Endothelial cell of umbilical vein (primary cell): ENCODE data around the gene FAM43A. TPM values are rescaled to one million over a fixed set of nuclear protein-coding genes. Genes with fewer than 3 reads are reported as not detected.

ENCODE experiments used
- BruUV-seq: library from RNA; stranded (reverse); fragments of 400-500 nt; replicated peaks from 2 replicates; lab custom pipeline; 2021; lab: Mats Ljungman, UMichigan
- CTCF ChIA-PET: fragments of 300-600, 350-600 bp; sonication (Branson Sonifier 250); formaldehyde crosslinking; loops from one replicate; lab custom pipeline; 2021; ENCODE audit warnings: antibody characterized with exemption, inconsistent platforms; lab: Charles Lee
- POLR2A ChIA-PET: fragments of 300-600, 350-600 bp; sonication (Branson Sonifier 250); formaldehyde crosslinking; loops from one replicate; lab custom pipeline; 2021; ENCODE audit warnings: antibody characterized with exemption, inconsistent platforms; lab: Charles Lee
- DNase-seq: peaks from one replicate; pipeline ENCODE4 v3.0.0-alpha.2; 2011; ENCODE audit warnings: low read depth, low spot score
- FAIRE-seq: peaks from 2 replicates; lab custom pipeline; 2011; peaks lifted over from hg19 to GRCh38; lab: Jason Lieb, UNC
- H2AFZ ChIP-seq: 2 replicates; pipeline ENCODE4 v1.6.0; 2012; ENCODE audit warnings: low read depth, low read length, control low read depth, inconsistent platforms
- H3K27ac ChIP-seq: 2 replicates; pipeline ENCODE4 v1.5.1; 2011; ENCODE audit warnings: low read depth, mild to moderate bottlenecking, control low read depth, low read length, moderate library complexity; ENCODE audit not compliant: insufficient read depth
- H3K27me3 ChIP-seq, 2 experiments: 2 replicates each; pipeline versions ENCODE4 v1.6.0 to v1.6.1; 2011; ENCODE audit warnings: low read length in 2 of 2, mixed read lengths in 1 of 2; ENCODE audit not compliant: control insufficient read depth in 2 of 2, insufficient read depth in 2 of 2
- H3K36me3 ChIP-seq, 2 experiments: 2 replicates in 1 of 2; 3 replicates in 1 of 2; pipeline ENCODE4 v1.5.1; 2011; ENCODE audit warnings: low read length in 2 of 2, mild to moderate bottlenecking in 1 of 2, moderate library complexity in 1 of 2; ENCODE audit not compliant: control insufficient read depth in 2 of 2, insufficient read depth in 2 of 2; ENCODE audit errors: extremely low read depth in 1 of 2
- H3K4me1 ChIP-seq: 3 replicates; pipeline ENCODE4 v1.5.1; 2011; ENCODE audit warnings: mild to moderate bottlenecking, low read length; ENCODE audit not compliant: control insufficient read depth, insufficient read depth; ENCODE audit errors: extremely low read depth
- H3K4me2 ChIP-seq: 2 replicates; pipeline ENCODE4 v1.6.1; 2011; ENCODE audit warnings: low read length, control low read depth, mixed read lengths; ENCODE audit not compliant: insufficient read depth
- H3K4me3 ChIP-seq, 3 experiments: fragments of 200-600 bp in 1 of 3; sonication (generic), shearing (Covaris generic) in 1 of 3; replicated peaks in 1 of 3; 2 replicates each; pipeline ENCODE4 v1.5.1; 2011 to 2016; ENCODE audit warnings: control low read depth in 3 of 3, low read length in 3 of 3, mild to moderate bottlenecking in 2 of 3, inconsistent platforms in 1 of 3, low read depth in 1 of 3, moderate library complexity in 1 of 3; ENCODE audit not compliant: insufficient read depth in 1 of 3
- H3K79me2 ChIP-seq: 2 replicates; pipeline ENCODE4 v1.6.0; 2012; ENCODE audit warnings: low read length, inconsistent platforms; ENCODE audit not compliant: control insufficient read depth, insufficient read depth
- H3K9ac ChIP-seq: replicated peaks from 2 replicates; pipeline ENCODE3; 2011; ENCODE audit warnings: low read length, control low read depth; ENCODE audit not compliant: insufficient read depth; ENCODE audit errors: extremely low read depth
- H3K9me1 ChIP-seq: replicated peaks from 3 replicates; pipeline ENCODE4 v1.6.0; 2011; ENCODE audit warnings: mild to moderate bottlenecking, low read length; ENCODE audit not compliant: control insufficient read depth, insufficient read depth; ENCODE audit errors: extremely low read depth
- H3K9me3 ChIP-seq: replicated peaks from 2 replicates; pipeline ENCODE4 v1.5.1; 2012; ENCODE audit warnings: low read length, inconsistent platforms; ENCODE audit not compliant: control insufficient read depth, insufficient read depth
- H4K20me1 ChIP-seq: replicated peaks from 2 replicates; pipeline ENCODE3; 2011; ENCODE audit warnings: mild to moderate bottlenecking, low read length; ENCODE audit not compliant: control insufficient read depth, insufficient read depth; ENCODE audit errors: extremely low read depth
- CTCF ChIP-seq, 2 donors: IDR thresholded peaks; 1 replicate in 1 of 2; 2 replicates in 1 of 2; pipeline ENCODE4 v1.5.1; 2011; ENCODE audit warnings: low read length in 2 of 2, mild to moderate bottlenecking in 2 of 2, moderate library complexity in 2 of 2, control low read depth in 1 of 2, inconsistent platforms in 1 of 2, low read depth in 1 of 2; ENCODE audit not compliant: insufficient read depth in 1 of 2; ENCODE audit errors: extremely low read depth in 1 of 2
- EZH2 ChIP-seq: IDR thresholded peaks from 2 replicates; pipeline ENCODE4 v1.6.1; 2012; ENCODE audit warnings: borderline replicate concordance, low read depth, mild to moderate bottlenecking, moderate library complexity, low read length, inconsistent platforms; ENCODE audit not compliant: severe bottlenecking
- FOS ChIP-seq: IDR thresholded peaks from 2 replicates; pipeline ENCODE4 v1.6.1; 2011; ENCODE audit warnings: mild to moderate bottlenecking, low read length, moderate library complexity, borderline replicate concordance; ENCODE audit not compliant: insufficient read depth
- GATA2 ChIP-seq: IDR thresholded peaks from 2 replicates; pipeline ENCODE4 v1.7.0; 2011; ENCODE audit warnings: low read depth, mild to moderate bottlenecking, moderate library complexity, mixed read lengths, low read length; ENCODE audit not compliant: insufficient read length, insufficient read depth
- JUN ChIP-seq: IDR thresholded peaks from 2 replicates; pipeline ENCODE4 v1.6.1; 2011; ENCODE audit warnings: borderline replicate concordance, low read depth; ENCODE audit not compliant: insufficient read length, insufficient read depth
- MAX ChIP-seq: IDR thresholded peaks from 2 replicates; pipeline ENCODE4 v1.6.1; 2011; ENCODE audit not compliant: insufficient read depth, insufficient read length
- MYC ChIP-seq: IDR thresholded peaks from one replicate; pipeline ENCODE4 v1.6.1; 2011; ENCODE audit warnings: mild to moderate bottlenecking, low read depth, low read length
- POLR2A ChIP-seq: IDR thresholded peaks from 2 replicates; pipeline ENCODE4 v1.6.1; 2012; ENCODE audit warnings: low read depth, mild to moderate bottlenecking, control low read depth, low read length
- dilution Hi-C: fragments of 300-500 bp; cut with MboI; formaldehyde crosslinking; loops from one replicate; pipeline ENCODE4 v1.15.0; 2019; ENCODE audit warnings: low sequenced_read_pairs; ENCODE audit not compliant: extremely low pct_ligation_motif_present
- intact Hi-C: fragments of 100-400 bp; cut with micrococcal nuclease; formaldehyde crosslinking; loops from one replicate; pipeline ENCODE4 v1.10.0; 2022
- polyA plus RNA-seq, 4 experiments: library from polyadenylated mRNA; depleted of rRNA in 3 of 4; stranded (reverse) in 3 of 4; unstranded in 1 of 4; fragments of >200 nt; gene quantifications; 2 replicates each; pipeline versions ENCODE4 v1.2.1 to v1.2.3, GENCODE V29; 2011 to 2012; ENCODE audit warnings: missing spikeins in 1 of 4
- total RNA-seq: library from RNA; stranded (reverse); gene quantifications from 2 replicates; pipeline ENCODE4 v1.2.3, GENCODE V29; 2021

FAM43A gene
- total and polyA plus RNA-seq, 2 donors (not counting 3 experiments of a cell fraction or from before 2014, with no cell fraction given): 244 to 307 TPM

- Histone ChIP-seq H3K9me1 (no peaks in the 10 kb centered on the region), H3K27ac (no peak overlapping the region), H3K36me3 (peaks cover 2 to 17% of the 10 kb centered on the region in 2 experiments), H3K4me1 (peaks cover 33% of the 10 kb centered on the region), H3K27me3 (no peaks in the 10 kb centered on the region), H3K4me3 (no peak overlapping the region), H4K20me1 (no peaks in the 10 kb centered on the region), H3K79me2 (no peaks in the 10 kb centered on the region), H2AFZ (no peak overlapping the region), H3K9ac (no peak overlapping the region), H3K4me2 (no peak overlapping the region), H3K9me3 (no peaks in the 10 kb centered on the region)
- dilution Hi-C loops: no loop called here
- FAIRE-seq (no peak), DNase-seq (no peak)
- no TSS peak for BruUV-seq
- POLR2A ChIA-PET: no interaction called here
- intact Hi-C loops: no loop called here
- TF ChIP-seq POLR2A (no peak), EZH2 (no peak), JUN (no peak), CTCF (IDR thresholded peaks at IDR 0.05; ENCODE audit: extremely low read depth in 1 of 2, insufficient read depth in 1 of 2, low read depth in 1 of 2, low read length in 2 of 2) (no peak), MYC (no peak), MAX (no peak), GATA2 (no peak), FOS (no peak)
- CTCF ChIA-PET: interaction anchor here (0.9 to 1.9 kb wide), 4 partner anchors 9 to 29 kb away, joined by 4 to 14 read pairs (median 6); partner anchors contain the start of genes LSG1 and TMEM44
Observed at GRCh38 chr3:194642769-194643168, 42.9 kb upstream of the FAM43A start.
